NCI-H2107 (cell line): ENCODE results near the gene CNPY1.
"Not testable (repeated sequence)": the region's sequence is repeated elsewhere in the genome, so short reads cannot be mapped to it uniquely, and the experiment has no call there.

Experiments used
- DNase-seq: peaks from one replicate; lab custom pipeline; 2025; lab: John Stamatoyannopoulos, UW

The CNPY1 gene

DNA sequence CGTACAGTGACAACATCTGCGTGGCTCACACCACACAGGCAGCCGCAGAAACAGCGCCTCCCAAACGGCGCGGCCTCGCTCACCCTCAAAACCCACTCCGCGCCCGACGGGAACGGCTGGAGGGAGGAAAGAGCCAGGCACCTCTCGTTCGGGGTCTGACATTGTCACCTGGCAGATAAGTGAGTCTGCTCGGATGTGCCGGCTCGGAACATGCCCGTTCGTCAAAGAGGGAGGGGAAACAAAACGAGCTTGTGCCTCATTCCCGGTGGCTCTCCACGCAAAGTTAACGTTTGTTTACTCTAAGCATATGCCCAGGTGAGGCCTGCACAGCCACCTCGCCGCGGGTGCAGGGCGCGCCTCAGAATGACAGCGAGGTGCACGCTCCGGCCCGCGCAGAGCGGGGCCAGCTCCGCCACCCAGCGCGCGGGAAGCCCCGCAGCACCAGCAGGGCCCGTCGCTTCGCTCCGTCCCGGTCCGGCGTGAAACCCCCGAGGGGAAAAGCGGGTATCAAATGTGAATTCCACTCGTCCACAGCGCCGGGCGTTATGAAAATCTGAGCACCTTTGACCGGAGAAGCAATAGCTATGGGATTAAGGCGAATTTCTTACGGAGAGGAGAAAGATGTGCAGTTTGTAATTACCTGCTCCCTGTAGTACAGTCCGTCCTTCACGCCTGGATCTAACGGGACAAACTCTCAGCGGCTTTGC lies 13.1 kb downstream of the CNPY1 start:
- DNase-seq, result no peak

GRCh38 chr7:155532792-155533119 lies 13.6 kb downstream of the CNPY1 start:
- DNase-seq, result no peak

- DNase-seq, result no peak
Measured at GRCh38 chr7:155531681-155532080, 14.7 kb downstream of the CNPY1 start.

DNA sequence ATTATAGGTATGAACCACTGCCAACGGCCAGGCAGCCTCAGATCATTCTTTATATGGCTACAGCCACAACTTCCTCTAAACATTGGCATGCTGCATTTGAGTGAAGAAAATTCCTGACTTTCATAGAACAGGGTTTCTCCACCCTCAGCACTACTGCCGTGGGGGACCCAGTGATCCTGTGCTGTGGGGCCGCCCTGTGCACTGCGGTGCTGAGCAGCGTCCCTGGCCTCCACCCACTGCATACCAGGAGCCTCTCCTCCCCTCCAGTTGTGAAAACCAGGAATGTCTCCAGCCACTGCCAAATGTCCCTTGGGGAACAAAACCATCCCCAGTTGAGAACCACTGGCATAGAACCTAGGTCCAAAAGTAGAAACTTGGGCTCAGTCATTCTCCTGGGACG lies 15.8 kb downstream of the CNPY1 start:
- DNase-seq, result no peak

DNA sequence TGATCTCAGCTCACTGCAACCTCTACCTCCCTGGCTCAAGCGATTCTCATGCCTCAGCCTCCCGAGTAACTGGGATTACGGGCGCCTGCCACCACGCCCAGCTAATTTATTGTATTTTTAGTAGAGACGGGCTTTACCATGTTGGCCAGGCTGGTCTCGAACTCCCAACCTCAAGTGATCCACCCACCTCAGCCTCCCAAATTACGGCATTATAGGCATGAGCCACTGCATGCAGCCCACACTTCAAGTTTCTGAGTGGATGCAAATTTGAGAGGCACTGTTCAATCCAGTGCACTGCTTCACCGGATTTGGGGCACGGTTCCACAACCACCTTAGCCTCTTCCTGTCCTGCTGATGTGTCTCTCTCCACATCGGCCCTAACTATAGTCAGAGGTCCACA lies 16.5 kb downstream of the CNPY1 start:
- DNase-seq, result no peak

- DNase-seq, result no peak
Measured at GRCh38 chr7:155529346-155529745, 17.0 kb downstream of the CNPY1 start.

- no peak for DNase-seq
Measured at GRCh38 chr7:155527664-155528063, 18.7 kb downstream of the CNPY1 start.

DNA sequence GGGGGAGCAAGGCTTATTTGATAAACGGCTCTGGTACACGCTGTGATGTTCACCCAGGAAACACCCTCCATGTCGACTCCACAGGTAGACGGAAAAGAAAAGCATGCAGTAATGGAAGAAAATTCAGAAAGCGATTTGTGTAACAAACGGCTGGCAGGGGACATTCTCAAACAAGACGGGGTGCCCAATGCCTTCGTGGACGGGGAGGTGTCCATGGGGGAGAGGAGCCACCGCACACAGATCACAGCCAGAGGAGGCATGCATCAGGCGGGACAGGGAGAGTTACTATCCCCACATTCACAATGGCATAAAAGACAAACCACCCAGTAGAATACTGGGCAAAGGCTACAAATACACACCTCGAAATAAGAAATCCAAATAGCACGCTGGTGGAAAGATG lies 20.1 kb downstream of the CNPY1 start:
- no peak for DNase-seq

DNA sequence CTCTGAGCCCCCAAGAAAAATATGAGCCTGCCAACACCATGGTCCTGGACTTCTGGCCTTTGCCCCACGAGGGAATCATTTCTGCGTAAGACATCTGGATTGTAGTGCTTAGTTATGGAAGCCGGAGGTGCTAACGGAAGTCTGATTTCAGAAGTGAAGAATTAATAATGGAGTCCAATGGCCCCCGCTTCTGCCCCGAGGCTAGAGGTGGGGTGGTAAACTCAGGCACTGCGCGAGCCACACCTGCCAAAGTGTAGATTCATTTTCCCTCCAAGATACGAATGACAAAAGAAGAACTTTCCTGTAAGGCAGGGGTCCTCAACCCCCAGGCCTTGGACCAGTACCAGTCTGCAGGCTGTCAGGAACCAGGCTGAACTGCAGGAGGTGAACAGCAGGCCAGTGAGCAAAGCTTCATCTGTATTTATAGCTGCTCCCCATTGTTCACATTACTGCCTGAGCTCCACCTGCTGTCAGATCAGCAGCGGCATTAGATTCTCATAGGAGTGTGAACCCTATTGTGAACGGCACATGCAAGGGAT lies 22.3 kb downstream of the CNPY1 start:
- no peak for DNase-seq

- DNase-seq, result no peak
Measured at GRCh38 chr7:155523168-155523675, 23.1 kb downstream of the CNPY1 start.

GRCh38 chr7:155521743-155522398 lies 24.5 kb downstream of the CNPY1 start:
- no peak for DNase-seq

DNA sequence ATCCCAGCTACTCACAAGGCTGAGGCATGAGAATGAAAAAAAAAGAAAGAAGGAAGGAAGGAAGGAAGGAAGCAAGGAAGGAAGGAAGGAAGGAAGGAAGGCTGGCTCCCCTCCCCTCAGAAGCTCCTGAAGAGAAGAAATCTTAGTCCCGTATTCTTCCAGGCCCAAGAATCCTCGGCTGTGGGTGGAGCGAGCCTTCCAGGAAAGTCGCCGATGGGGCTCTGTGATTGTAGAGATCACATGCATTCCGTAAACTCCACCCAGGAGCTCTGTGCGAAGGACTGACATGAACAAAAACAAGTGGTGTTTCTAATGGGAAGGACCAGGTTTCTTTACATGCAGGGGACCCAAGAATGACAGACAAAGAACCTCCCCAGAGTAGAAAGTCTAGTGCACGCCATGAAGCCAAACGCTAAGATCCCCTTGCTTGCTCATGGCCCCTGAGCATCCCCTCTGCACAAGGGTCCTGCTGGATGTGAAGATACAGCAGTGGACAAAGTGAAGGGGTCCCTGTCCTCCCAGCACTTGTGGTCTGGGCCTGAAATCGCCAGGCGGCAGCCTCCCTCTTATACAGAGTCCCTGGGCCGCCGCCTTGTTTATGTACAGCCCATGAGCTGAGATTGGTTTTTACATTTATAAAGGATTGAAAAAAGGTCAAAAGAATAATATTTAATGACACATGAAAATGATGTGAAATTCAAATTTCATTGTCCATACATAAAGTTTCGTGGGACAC lies 25.2 kb downstream of the CNPY1 start:
- DNase-seq, result no peak

GRCh38 chr7:155520114-155520513 lies 26.2 kb downstream of the CNPY1 start:
- no peak for DNase-seq

DNA sequence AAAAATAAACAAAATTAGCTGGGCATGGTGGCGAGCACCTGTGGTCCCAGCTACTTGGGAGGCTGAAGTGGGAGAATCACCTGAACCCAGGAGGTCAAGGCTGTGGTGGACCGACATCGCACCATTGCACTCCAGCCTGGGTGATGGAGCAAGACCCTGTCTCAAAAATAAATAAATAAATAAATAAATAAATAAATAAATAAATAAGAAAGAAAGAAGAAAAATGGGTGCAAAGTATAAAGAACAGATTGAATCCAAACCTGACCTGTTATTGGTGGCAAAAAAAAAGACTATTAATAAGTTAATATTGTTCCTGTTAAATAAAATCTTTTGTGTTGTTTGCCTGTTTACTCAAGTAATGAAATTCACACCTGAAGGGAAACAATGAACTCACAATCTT lies 27.0 kb downstream of the CNPY1 start:
- not testable (repeated sequence) for DNase-seq

- DNase-seq, result no peak
Measured at GRCh38 chr7:155518633-155519032, 27.7 kb downstream of the CNPY1 start.

DNA sequence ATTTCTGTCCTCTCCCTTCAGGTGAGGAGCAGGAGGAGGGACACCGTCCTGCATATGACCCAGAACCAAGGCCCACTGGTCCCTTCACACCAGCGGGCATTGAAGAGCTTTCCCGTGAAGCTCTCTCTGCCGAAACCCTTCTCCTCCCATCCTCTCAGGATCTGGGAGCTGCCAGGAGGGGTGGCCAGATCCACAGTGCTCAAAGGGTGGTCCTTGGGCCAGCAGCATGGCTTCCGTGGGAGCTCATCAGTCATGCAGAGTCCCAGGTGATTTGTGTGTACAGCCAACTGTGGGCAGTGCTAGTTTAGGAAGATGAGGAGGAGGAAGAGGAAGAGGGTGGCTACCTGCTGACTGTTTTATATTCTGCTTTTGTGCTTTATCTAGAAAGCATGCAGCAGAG lies 28.4 kb downstream of the CNPY1 start:
- no peak for DNase-seq

- no peak for DNase-seq
Measured at GRCh38 chr7:155517452-155517851, 28.9 kb downstream of the CNPY1 start.

GRCh38 chr7:155516466-155516865 lies 29.9 kb downstream of the CNPY1 start:
- DNase-seq, result no peak

GRCh38 chr7:155515318-155515717 lies 31.0 kb downstream of the CNPY1 start:
- DNase-seq, result no peak

GRCh38 chr7:155514296-155514695 lies 32.1 kb downstream of the CNPY1 start:
- DNase-seq, result no peak

DNA sequence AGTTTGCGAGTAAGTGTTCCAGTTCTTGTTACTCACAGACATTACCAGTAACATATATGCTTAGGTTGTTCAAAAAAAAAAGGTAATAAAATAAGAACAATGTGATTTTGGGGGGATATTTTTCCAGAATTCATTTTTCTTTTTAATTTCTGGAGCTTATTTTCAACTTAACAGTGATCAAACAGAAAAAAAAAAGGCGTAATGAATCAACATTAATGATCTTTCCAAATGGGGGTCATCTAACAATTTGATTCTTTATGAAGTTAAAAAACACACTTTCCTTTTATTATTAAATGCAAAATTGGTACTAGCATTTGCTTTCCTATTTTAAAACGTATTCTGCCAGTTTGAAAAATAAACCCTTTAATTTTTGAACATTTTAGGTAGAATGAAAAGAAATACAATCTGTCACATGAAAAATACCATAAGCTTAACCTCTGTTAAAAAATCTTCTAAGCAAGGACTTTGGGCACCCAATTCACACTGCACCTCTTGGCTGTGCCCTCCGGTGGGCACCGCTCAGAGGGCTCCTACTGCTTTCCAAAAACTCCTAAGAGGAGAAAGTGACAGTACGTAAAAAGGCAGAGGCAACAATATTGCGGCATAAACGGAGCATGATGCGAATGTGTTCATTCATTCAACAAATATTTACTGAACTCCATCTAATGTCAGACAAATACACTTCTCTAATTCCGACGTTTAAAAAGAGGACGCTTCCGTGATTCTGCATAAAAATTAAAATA lies 32.6 kb downstream of the CNPY1 start:
- no peak for DNase-seq

DNA sequence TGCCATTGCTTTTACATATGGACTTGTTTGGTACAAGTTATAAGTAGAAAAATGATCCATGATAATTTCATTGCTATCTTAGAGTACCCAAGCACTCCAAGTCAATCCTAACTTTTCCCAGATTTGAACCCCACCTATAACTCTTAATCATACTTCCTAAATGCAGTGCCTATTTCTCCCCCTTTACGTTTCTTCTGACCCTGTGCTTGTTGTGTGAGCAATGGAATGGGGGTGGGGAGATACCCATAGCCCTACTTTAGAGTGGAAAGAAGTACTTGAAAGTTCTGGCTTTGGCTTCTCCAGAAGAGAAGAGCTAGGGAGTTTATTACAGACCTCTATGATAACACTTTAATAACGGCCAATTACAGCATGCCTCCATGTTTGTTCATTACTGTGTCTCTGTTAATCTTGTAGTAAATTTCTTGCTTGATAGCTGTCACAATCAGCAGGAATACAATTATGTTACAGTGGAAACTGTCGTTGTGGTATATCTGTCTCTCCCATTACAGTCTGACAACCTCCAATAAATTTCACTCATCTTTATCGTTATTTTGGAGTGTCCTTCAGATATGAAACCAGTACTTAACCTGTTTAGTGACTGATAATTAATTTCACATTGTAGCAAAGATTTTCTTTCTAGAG lies 34.0 kb downstream of the CNPY1 start:
- DNase-seq, result no peak
